Endothelial cell of umbilical vein (primary cell): ENCODE measurements around the gene ANKMY2. TPM values are rescaled to one million over a fixed set of nuclear protein-coding genes. Genes with fewer than 3 reads are reported as not detected.

Experiments
- Bru-seq: library from RNA; stranded (reverse); fragments of 400-500 nt; gene quantifications from one replicate; lab custom pipeline; 2021; lab: Mats Ljungman, UMichigan
- BruChase-seq, 2 experiments: library from RNA; stranded (reverse); fragments of 400-500 nt; gene quantifications; one replicate each; lab custom pipeline; 2021; lab: Mats Ljungman, UMichigan
- BruUV-seq: library from RNA; stranded (reverse); fragments of 400-500 nt; replicated peaks from 2 replicates; lab custom pipeline; 2021; lab: Mats Ljungman, UMichigan
- CTCF ChIA-PET: fragments of 300-600, 350-600 bp; sonication (Branson Sonifier 250); formaldehyde crosslinking; loops from one replicate; lab custom pipeline; 2021; ENCODE audit warnings: antibody characterized with exemption, inconsistent platforms; lab: Charles Lee
- POLR2A ChIA-PET: fragments of 300-600, 350-600 bp; sonication (Branson Sonifier 250); formaldehyde crosslinking; loops from one replicate; lab custom pipeline; 2021; ENCODE audit warnings: antibody characterized with exemption, inconsistent platforms; lab: Charles Lee
- DNase-seq: peaks from one replicate; pipeline ENCODE4 v3.0.0-alpha.2; 2011; ENCODE audit warnings: low read depth, low spot score
- FAIRE-seq: peaks from 2 replicates; lab custom pipeline; 2011; peaks lifted over from hg19 to GRCh38; lab: Jason Lieb, UNC
- H2AFZ ChIP-seq: 2 replicates; pipeline ENCODE4 v1.6.0; 2012; ENCODE audit warnings: low read depth, low read length, control low read depth, inconsistent platforms
- H3K27ac ChIP-seq: 2 replicates; pipeline ENCODE4 v1.5.1; 2011; ENCODE audit warnings: low read depth, mild to moderate bottlenecking, control low read depth, low read length, moderate library complexity; ENCODE audit not compliant: insufficient read depth
- H3K27me3 ChIP-seq, 2 experiments: 2 replicates each; pipeline versions ENCODE4 v1.6.0 to v1.6.1; 2011; ENCODE audit warnings: low read length in 2 of 2, mixed read lengths in 1 of 2; ENCODE audit not compliant: control insufficient read depth in 2 of 2, insufficient read depth in 2 of 2
- H3K36me3 ChIP-seq, 2 experiments: 2 replicates in 1 of 2; 3 replicates in 1 of 2; pipeline ENCODE4 v1.5.1; 2011; ENCODE audit warnings: low read length in 2 of 2, mild to moderate bottlenecking in 1 of 2, moderate library complexity in 1 of 2; ENCODE audit not compliant: control insufficient read depth in 2 of 2, insufficient read depth in 2 of 2; ENCODE audit errors: extremely low read depth in 1 of 2
- H3K4me1 ChIP-seq: 3 replicates; pipeline ENCODE4 v1.5.1; 2011; ENCODE audit warnings: mild to moderate bottlenecking, low read length; ENCODE audit not compliant: control insufficient read depth, insufficient read depth; ENCODE audit errors: extremely low read depth
- H3K4me2 ChIP-seq: 2 replicates; pipeline ENCODE4 v1.6.1; 2011; ENCODE audit warnings: low read length, control low read depth, mixed read lengths; ENCODE audit not compliant: insufficient read depth
- H3K4me3 ChIP-seq, 3 experiments: fragments of 200-600 bp in 1 of 3; sonication (generic), shearing (Covaris generic) in 1 of 3; replicated peaks in 1 of 3; 2 replicates each; pipeline ENCODE4 v1.5.1; 2011 to 2016; ENCODE audit warnings: control low read depth in 3 of 3, low read length in 3 of 3, mild to moderate bottlenecking in 2 of 3, inconsistent platforms in 1 of 3, low read depth in 1 of 3, moderate library complexity in 1 of 3; ENCODE audit not compliant: insufficient read depth in 1 of 3
- H3K79me2 ChIP-seq: 2 replicates; pipeline ENCODE4 v1.6.0; 2012; ENCODE audit warnings: low read length, inconsistent platforms; ENCODE audit not compliant: control insufficient read depth, insufficient read depth
- H3K9ac ChIP-seq: replicated peaks from 2 replicates; pipeline ENCODE3; 2011; ENCODE audit warnings: low read length, control low read depth; ENCODE audit not compliant: insufficient read depth; ENCODE audit errors: extremely low read depth
- H3K9me1 ChIP-seq: replicated peaks from 3 replicates; pipeline ENCODE4 v1.6.0; 2011; ENCODE audit warnings: mild to moderate bottlenecking, low read length; ENCODE audit not compliant: control insufficient read depth, insufficient read depth; ENCODE audit errors: extremely low read depth
- H3K9me3 ChIP-seq: replicated peaks from 2 replicates; pipeline ENCODE4 v1.5.1; 2012; ENCODE audit warnings: low read length, inconsistent platforms; ENCODE audit not compliant: control insufficient read depth, insufficient read depth
- H4K20me1 ChIP-seq: replicated peaks from 2 replicates; pipeline ENCODE3; 2011; ENCODE audit warnings: mild to moderate bottlenecking, low read length; ENCODE audit not compliant: control insufficient read depth, insufficient read depth; ENCODE audit errors: extremely low read depth
- CTCF ChIP-seq, 2 donors: IDR thresholded peaks; 1 replicate in 1 of 2; 2 replicates in 1 of 2; pipeline ENCODE4 v1.5.1; 2011; ENCODE audit warnings: low read length in 2 of 2, mild to moderate bottlenecking in 2 of 2, moderate library complexity in 2 of 2, control low read depth in 1 of 2, inconsistent platforms in 1 of 2, low read depth in 1 of 2; ENCODE audit not compliant: insufficient read depth in 1 of 2; ENCODE audit errors: extremely low read depth in 1 of 2
- EZH2 ChIP-seq: IDR thresholded peaks from 2 replicates; pipeline ENCODE4 v1.6.1; 2012; ENCODE audit warnings: borderline replicate concordance, low read depth, mild to moderate bottlenecking, moderate library complexity, low read length, inconsistent platforms; ENCODE audit not compliant: severe bottlenecking
- FOS ChIP-seq: IDR thresholded peaks from 2 replicates; pipeline ENCODE4 v1.6.1; 2011; ENCODE audit warnings: mild to moderate bottlenecking, low read length, moderate library complexity, borderline replicate concordance; ENCODE audit not compliant: insufficient read depth
- GATA2 ChIP-seq: IDR thresholded peaks from 2 replicates; pipeline ENCODE4 v1.7.0; 2011; ENCODE audit warnings: low read depth, mild to moderate bottlenecking, moderate library complexity, mixed read lengths, low read length; ENCODE audit not compliant: insufficient read length, insufficient read depth
- JUN ChIP-seq: IDR thresholded peaks from 2 replicates; pipeline ENCODE4 v1.6.1; 2011; ENCODE audit warnings: borderline replicate concordance, low read depth; ENCODE audit not compliant: insufficient read length, insufficient read depth
- MAX ChIP-seq: IDR thresholded peaks from 2 replicates; pipeline ENCODE4 v1.6.1; 2011; ENCODE audit not compliant: insufficient read depth, insufficient read length
- MYC ChIP-seq: IDR thresholded peaks from one replicate; pipeline ENCODE4 v1.6.1; 2011; ENCODE audit warnings: mild to moderate bottlenecking, low read depth, low read length
- POLR2A ChIP-seq: IDR thresholded peaks from 2 replicates; pipeline ENCODE4 v1.6.1; 2012; ENCODE audit warnings: low read depth, mild to moderate bottlenecking, control low read depth, low read length
- POLR2AphosphoS5 ChIP-seq: IDR thresholded peaks from 2 replicates; pipeline ENCODE4 v1.6.1; 2012; ENCODE audit warnings: low read depth, mild to moderate bottlenecking, control low read depth, low read length, moderate library complexity; ENCODE audit not compliant: insufficient read depth
- dilution Hi-C: fragments of 300-500 bp; cut with MboI; formaldehyde crosslinking; loops from one replicate; pipeline ENCODE4 v1.15.0; 2019; ENCODE audit warnings: low sequenced_read_pairs; ENCODE audit not compliant: extremely low pct_ligation_motif_present
- intact Hi-C: fragments of 100-400 bp; cut with micrococcal nuclease; formaldehyde crosslinking; loops from one replicate; pipeline ENCODE4 v1.10.0; 2022
- long read RNA-seq: library from polyadenylated mRNA; stranded (forward); transcript quantifications from one replicate; pipeline ENCODE4 v2.0.0, GENCODE V29; 2021
- polyA minus RNA-seq, 3 experiments: library from RNA; depleted of rRNA, polyadenylated mRNA; stranded (reverse); fragments of >200 nt; gene quantifications; 1 replicate in 1 of 3; 2 replicates in 2 of 3; pipeline ENCODE4 v1.2.3, GENCODE V29; 2011
- polyA plus RNA-seq, 4 experiments: library from polyadenylated mRNA; depleted of rRNA in 3 of 4; stranded (reverse) in 3 of 4; unstranded in 1 of 4; fragments of >200 nt; gene quantifications; 2 replicates each; pipeline versions ENCODE4 v1.2.1 to v1.2.3, GENCODE V29; 2011 to 2012; ENCODE audit warnings: missing spikeins in 1 of 4
- total RNA-seq: library from RNA; stranded (reverse); gene quantifications from 2 replicates; pipeline ENCODE4 v1.2.3, GENCODE V29; 2021

Gene ANKMY2
- total RNA-seq (9.8 and 11.6 TPM in 2 replicates), polyA plus RNA-seq (5.5 and 7.7 TPM in 2 replicates), polyA minus RNA-seq (8.5 and 12.2 TPM in 2 replicates), Bru-seq, nascent RNA (percentile 70 among the genes with signal in this experiment), BruChase-seq, experiment 1, labeled RNA remaining after a 6-hour chase (percentile 52 among the genes with signal in this experiment), BruChase-seq, experiment 2, labeled RNA remaining after a 2-hour chase (percentile 64 among the genes with signal in this experiment)
- 9.3 and 10.7 TPM in 2 replicates for polyA plus RNA-seq (2011; cell fraction: cytosol; rRNA removed)
- polyA plus RNA-seq (2011; cell fraction: nucleus; rRNA removed): 23.8 and 24.0 TPM in 2 replicates
- 9.2 and 10.8 TPM in 2 replicates for polyA plus RNA-seq (2012)
- 8.3 TPM for polyA minus RNA-seq (2011; cell fraction: cytosol; rRNA and poly(A)+ RNA removed)
- polyA minus RNA-seq (2011; cell fraction: nucleus; rRNA and poly(A)+ RNA removed): 6.3 and 10.0 TPM in 2 replicates
- long read RNA-seq, transcript ANKMY2-201 (10 exons, 2,555 nt): major isoform, 18 of 19 reads
- long read RNA-seq, partial matches to known transcripts: 1 of 19 reads
- long read RNA-seq, other reads (novel, unspliced or antisense): 0 of 19 reads

- Histone ChIP-seq H3K4me3 (peak within 1 kb of the TSS; percentile 74 to 98 (median 98)), H4K20me1 (no peaks in the 10 kb centered on the region), H2AFZ (peak within 1 kb of the TSS; percentile 94), H3K36me3 (no peaks in the 10 kb centered on the region), H3K9me3 (no peaks in the 10 kb centered on the region), H3K4me1 (peaks cover 46% of the 10 kb centered on the region), H3K27ac (peak within 1 kb of the TSS; percentile 91), H3K9me1 (no peaks in the 10 kb centered on the region), H3K4me2 (peak within 1 kb of the TSS; percentile 95), H3K9ac (peak within 1 kb of the TSS; percentile 88), H3K27me3 (no peaks in the 10 kb centered on the region), H3K79me2 (peaks cover 49% of the 10 kb centered on the region)
- dilution Hi-C loops (no loop called here), intact Hi-C loops (loop anchor here (2.0 to 5.0 kb wide), 4 partner anchors 15 to 959 kb away; partner anchors contain the start of genes MEOX2 and TSPAN13)
- DNase-seq (peak; percentile 97), FAIRE-seq (peak; percentile 89)
- POLR2A ChIA-PET: interaction anchor here (0.5 to 1.4 kb wide), 4 partner anchors 9 to 1877 kb away, joined by 3 to 7 read pairs (median 5); no protein-coding TSS in a partner anchor
- no TSS peak for BruUV-seq
- CTCF ChIA-PET: interaction anchor here (0.8 to 1.2 kb wide), 5 partner anchors 8 to 81 kb away, joined by 3 to 5 read pairs (median 3); no protein-coding TSS in a partner anchor
- TF ChIP-seq CTCF (IDR thresholded peaks at IDR 0.05; ENCODE audit: extremely low read depth in 1 of 2, insufficient read depth in 1 of 2, low read depth in 1 of 2, low read length in 2 of 2) (no peak), FOS (peak; percentile 4), MAX (no peak), POLR2A (peak; percentile 96), MYC (peak; percentile 4), POLR2AphosphoS5 (peak; percentile 94), JUN (no peak), GATA2 (no peak), EZH2 (no peak)
Measured at GRCh38 chr7:16645593-16646471, at the start of gene ANKMY2, which contains the start of gene BZW2. Gene ANKMY2, minus strand, starts transcription at chr7:16645754. Its CDS starts 181 bp downstream, at chr7:16645573. Gene BZW2, plus strand, starts transcription at chr7:16646181. Its CDS starts 19,263 bp downstream, at chr7:16665444.
